NCI-H2081 treated with DMSO at 0.1 percent for 48 hours (cell line): ENCODE measurements around the gene GRIP1.
A peak's percentile ranks its signal among the peaks of the same experiment; 100 is the strongest.

Experiments
- DNase-seq: peaks from one replicate; lab custom pipeline; 2025; lab: John Stamatoyannopoulos, UW

The GRIP1 gene

GRCh38 chr12:66453120-66453519 is 225.8 kb downstream of the GRIP1 start:
- peak; percentile 62 for DNase-seq

DNA sequence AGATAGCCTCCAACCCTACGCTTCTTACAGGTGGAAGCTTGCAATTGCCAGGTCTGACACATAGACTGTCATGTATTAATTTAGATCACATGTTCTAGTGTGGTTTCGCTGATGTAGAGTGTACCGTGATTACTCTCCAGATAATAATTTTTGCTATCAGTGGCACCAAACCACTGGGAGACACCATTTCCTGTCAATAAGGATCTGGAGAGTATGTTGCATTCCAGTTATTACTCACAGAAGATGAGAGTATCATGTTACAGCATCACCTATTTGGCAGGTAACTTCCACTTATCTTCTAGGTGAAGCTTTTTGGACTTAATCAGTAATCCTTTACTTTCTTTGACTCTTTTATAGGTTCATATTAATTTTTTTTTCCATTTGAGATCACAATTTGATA is 229.3 kb downstream of the GRIP1 start:
- DNase-seq = no peak

DNA sequence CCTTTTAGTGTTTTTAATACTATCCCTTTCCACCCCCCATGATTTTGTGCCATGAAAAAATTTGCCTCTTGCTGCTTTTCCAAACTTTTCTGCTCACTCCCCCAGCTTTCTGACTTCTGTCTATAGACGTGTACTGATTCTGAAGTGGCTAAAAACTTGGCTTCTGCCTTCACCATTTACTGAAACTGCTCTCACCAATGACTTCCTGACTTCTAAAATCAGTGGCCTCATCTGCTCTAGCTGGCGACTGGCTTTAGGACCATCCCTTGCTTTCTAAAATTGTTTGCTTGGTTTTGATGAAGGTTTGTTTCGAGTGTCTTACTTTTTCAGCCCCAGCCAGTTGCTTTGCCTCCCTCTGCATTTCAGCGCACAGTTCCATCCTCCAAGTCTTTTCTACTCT is 231.2 kb downstream of the GRIP1 start:
- no peak for DNase-seq

DNA sequence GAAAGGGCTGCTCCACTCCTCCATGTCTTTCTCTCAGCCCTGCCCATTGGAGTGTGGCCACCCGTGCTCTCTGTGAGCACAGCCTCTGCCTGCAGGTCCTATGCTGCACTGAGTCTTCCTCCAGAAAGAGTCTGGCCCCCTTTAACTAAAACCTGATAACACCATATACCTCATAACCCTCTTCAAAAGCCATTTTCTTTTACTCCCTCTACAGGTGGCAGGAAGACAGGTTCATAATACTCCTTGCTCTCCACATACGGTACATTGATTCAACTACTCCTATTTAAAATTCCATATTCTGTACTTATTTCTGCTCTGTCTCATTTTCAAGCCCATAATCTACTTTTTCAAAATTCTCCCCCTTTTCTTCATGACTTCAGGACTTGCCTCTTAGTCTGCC is 232.6 kb downstream of the GRIP1 start:
- DNase-seq = no peak

DNA sequence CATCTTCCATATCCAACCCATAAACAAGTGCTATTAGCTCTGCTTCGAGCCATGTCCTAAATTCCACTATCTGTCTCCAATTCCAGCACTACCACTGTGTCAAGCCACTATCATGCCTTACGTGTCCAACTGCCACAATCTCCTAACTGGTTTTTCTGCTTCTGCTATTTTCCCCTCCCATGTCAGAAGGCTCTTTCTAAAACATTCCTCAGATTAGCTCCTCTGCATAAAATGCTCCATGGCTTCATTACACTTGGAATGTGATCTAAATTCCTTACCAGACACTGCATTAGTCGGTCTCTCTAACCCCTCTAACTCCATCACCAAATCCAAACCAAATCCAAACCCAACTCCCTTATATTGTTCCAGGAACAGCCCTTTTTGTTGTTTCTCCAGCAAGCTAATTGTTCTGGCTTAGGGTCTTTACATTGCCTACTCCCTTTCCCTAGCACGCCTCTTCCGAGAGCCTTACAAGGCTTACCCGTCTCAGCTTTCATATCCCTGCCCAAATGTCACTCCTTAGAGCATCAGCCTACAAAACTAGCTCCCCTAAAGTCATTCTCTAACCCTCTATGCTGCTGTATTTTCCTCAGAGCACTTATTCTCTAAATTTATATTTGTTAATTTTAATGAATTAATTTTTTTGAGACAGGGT is 236.8 kb downstream of the GRIP1 start:
- no peak for DNase-seq

DNA sequence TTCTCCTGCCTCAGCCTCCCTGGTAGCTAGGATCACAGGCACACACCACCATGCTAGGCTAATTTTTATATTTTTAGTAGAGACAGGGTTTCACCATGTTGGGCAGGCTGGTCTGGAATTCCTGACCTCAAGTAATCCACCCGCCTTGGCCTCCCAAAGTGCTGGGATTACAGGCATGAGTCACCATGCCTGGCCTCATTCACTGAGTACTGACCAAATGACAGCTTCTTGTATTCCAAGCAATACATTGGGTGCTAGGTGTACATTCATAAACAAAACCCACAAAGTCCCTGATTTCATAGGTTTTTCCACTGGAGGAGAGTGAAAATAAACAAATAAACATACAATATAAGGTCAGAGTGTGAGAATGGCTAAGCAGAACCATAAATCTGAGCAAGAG is 240.3 kb downstream of the GRIP1 start:
- no peak for DNase-seq

GRCh38 chr12:66430106-66430505 is 248.8 kb downstream of the GRIP1 start:
- no peak for DNase-seq

DNA sequence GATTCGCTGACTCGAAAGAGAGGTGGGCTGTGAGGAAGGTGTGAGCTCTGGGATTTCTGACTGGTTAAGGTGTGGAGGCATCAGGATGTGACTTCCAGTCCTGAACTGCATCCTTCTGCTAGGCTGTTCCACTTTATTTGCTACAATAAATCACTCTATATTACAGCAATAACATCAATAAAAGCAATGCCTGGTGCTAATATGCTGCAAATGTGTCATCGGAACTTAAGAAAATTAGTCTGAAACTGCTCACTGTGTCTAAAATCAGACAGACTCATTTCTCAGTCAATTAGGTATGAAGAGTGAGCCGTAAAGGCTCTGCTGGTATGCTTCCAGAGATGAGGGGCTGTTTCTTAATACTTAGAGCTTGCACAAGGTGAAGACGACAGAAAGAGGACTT is 250.0 kb downstream of the GRIP1 start:
- DNase-seq = no peak

- DNase-seq = no peak
Observed at GRCh38 chr12:66428261-66428660, 250.6 kb downstream of the GRIP1 start.

GRCh38 chr12:66426696-66427095 is 252.2 kb downstream of the GRIP1 start:
- no peak for DNase-seq

DNA sequence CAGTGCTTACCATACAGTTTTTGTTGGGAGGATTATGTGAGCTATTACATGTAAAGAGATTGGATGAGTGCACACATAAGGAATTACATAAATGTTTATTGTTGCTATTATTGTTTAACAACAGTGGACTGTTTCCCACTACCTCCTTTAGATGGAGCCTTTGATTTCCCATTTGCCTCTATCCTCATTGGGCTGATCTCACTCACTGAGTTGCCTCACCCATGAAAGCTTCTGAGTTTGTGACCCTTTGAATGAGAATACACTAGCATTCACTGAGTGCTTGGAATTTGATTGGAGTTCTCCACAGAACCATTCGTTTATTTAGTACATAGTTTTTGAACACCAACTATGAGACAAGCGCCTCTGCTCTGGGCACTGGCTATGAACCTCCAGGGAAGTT is 255.6 kb downstream of the GRIP1 start:
- DNase-seq = no peak

GRCh38 chr12:66418908-66419307 is 260.0 kb downstream of the GRIP1 start:
- no peak for DNase-seq

- no peak for DNase-seq
Observed at GRCh38 chr12:66417217-66417616, 261.7 kb downstream of the GRIP1 start.

- no peak for DNase-seq
Observed at GRCh38 chr12:66409195-66409871, 269.5 kb downstream of the GRIP1 start.

DNA sequence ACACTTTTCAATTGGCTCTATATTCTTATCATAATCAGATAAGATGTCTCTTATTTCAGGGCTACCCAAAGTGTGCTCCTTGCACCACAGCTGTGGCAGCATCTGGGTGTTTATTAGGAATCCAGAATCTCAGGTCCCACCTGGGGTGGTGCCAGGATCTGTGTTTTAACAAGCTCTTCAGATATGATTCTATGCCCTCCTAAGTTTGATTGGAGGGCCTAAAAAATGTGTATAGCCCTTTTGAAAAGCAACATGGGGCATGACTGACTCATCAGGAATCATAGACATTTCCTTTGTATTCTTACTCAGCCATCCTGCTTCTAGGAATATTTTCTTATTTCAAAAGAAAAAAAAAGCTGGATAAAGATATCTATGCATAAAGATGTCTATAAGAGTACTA is 273.5 kb downstream of the GRIP1 start:
- no peak for DNase-seq

- no peak for DNase-seq
Observed at GRCh38 chr12:66403746-66404145, 275.1 kb downstream of the GRIP1 start.

DNA sequence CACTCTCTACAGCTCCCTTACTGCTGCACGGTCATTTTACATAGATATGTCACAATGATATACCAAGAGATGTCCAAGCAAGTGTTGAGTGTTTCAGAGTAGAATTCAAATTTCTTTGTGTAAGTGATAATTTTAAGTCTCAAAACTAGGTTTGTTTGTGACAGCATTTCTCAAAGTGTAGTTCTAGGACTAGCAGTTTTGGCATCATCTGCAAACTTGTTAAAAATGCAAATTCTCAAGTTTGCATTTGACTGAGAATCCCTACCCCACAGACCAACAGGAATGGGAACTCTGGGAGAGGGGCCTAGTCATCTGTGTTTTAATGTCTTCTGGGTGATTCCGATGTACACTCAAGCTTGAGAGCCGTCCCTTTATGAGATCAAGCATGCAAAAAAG is 279.0 kb downstream of the GRIP1 start:
- no peak for DNase-seq

DNA sequence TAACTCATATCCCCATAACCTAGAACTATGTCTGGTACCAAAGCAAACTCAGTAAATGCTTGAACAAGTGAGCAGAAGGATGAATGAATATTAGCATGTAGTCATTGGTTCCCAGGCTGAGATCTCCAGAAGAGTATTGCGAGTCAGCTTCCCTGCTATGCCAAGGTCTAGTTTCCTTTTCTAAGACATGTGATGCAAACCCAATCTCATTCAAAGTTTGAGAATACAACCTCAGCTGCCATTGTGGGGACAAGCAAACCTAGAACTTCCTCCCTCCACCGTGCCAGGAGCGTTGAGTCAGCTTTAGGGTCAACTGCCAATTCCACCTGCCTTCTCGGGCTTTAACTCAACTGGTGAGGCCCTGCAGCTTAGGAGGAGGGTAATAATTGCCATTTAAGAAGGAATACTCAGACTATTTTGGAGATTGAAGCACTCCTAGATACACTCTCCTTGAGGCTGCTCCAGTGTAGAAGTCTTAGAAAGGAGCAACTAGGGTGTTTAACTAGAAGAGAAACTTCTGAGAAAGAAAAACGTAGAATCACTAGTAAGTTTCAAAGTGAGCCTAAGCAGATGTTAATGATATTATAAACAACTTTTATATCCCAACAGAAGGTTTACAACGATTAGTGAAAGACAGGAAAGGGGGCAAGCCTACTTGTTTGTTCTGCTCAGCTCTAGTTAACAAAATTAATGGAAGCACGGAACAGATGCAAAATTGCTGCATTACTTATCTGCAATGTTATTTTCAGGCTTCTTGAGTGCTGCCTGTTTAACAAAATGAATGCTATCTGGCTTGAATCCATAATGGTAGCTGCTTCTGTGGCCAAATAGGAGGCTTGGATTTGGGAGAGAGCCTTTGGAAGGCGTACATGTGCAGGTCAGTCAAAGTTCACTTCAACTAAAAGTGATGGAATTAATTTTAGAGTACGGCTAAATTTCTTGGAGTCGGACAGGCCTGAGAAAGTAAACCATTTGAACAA is 279.7 kb downstream of the GRIP1 start:
- DNase-seq = no peak

DNA sequence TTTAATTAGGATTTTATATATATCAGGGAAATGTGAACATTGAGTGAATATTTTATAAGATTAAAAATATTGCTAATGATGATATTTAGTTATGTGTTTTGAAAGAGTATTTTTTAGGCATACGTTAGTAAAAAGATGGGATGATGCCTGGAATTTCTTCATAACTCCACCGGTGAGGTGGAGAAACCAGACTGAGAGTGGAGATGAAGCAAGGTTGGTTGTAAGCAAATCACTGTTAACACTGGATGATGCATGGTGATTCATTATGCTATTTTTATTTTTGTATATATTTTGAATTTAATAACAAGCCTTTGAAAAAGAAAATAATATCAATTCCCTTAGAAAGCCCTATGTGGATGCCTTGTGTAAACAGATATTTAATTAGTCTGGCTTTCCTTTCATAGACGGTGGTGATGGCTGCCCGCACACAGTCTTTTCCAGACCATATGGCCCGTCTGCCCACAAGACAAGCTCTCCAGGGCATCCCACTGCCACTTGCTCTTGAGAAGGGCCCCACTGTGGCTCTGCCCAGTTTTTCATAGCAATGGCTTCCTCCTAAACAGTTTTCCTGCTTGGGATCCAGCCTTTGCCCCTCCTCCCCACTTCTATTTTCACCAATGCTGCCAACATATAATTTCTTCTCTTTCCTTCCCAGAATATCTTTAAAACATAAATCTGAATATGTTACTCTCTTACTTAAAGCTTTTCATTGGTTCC is 281.1 kb downstream of the GRIP1 start:
- DNase-seq = no peak

DNA sequence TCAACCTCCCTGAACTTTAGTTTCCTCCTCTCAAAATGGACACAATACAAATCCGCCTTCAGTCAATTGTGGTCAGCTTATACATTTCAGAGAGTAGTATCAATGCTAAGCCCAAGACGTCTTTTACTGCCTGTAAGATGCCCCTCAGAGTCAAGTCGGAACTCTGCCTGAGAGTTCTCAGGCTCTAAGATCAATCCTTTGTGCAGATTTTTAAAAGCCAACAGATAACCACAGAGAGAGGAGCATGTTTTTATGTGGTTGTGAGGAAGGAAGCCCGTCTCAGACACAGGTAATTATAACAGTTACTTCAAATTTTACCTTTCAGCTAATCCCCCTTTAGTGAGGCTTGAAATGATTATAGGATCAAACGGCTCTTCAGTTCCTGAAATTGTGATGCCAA is 285.0 kb downstream of the GRIP1 start:
- DNase-seq = no peak

- no peak for DNase-seq
Observed at GRCh38 chr12:66392266-66392915, 286.5 kb downstream of the GRIP1 start.

DNA sequence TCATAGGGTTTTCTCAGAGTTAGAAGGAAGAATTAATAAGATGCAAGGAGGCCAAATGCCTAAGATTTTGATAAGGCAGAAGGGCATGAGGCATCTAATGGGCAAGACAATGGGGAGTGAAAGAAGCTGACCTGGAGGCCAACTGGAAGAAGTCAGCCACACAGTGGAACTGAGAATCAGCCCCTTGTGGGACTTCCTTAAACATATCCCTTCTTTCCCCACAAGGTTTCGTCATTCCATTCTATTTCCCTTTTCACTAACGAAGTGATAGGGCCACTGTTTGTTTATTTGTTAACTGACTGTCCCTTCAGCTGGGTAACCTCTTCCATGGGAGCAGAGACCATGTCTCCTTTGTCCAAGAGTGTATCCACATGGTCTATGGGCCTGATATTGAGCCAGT is 290.4 kb downstream of the GRIP1 start:
- no peak for DNase-seq
